K562 (cell line): ENCODE data around the gene PAQR4. TPM values are rescaled to one million over a fixed set of nuclear protein-coding genes. Genes with fewer than 3 reads are reported as not detected.

Source experiments
- CUX1 ChIP-seq: fragments of 200-800 bp; sonication (Bioruptor generic); IDR thresholded peaks from 2 replicates; pipeline ENCODE4 v1.6.1; 2016; ENCODE audit warnings: missing genetic modification characterization, missing compliant biosample characterization
- DACH1 ChIP-seq: fragments of 450-650 bp; IDR thresholded peaks from 2 replicates; pipeline ENCODE4 v1.6.1; 2018; ENCODE audit not compliant: partially characterized antibody
- HLTF ChIP-seq: fragments of 450-650 bp; IDR thresholded peaks from 2 replicates; pipeline ENCODE4 v1.6.1; 2016
- PHTF2 ChIP-seq: fragments of 250-450 bp; sonication (Bioruptor Pico); IDR thresholded peaks from 2 replicates; pipeline ENCODE4 v1.5.0; 2021; ENCODE audit warnings: mild to moderate bottlenecking
- polyA plus RNA-seq, 8 experiments: library from polyadenylated mRNA; depleted of rRNA in 4 of 8; stranded (reverse) in 5 of 8; unstranded in 3 of 8; fragments of >200 nt; fragmentation: Nextera tagmentation in 2 of 8; fragmentation: Illumina TruSeq in 1 of 8; extraction: Ambion mirVana in 2 of 8; extraction: Trizol in 1 of 8; gene quantifications; 2 replicates each; pipeline versions ENCODE4 v1.2.1 to v1.2.3, GENCODE V29; 2011 to 2014; ENCODE audit warnings: inconsistent platforms in 1 of 8, missing spikeins in 1 of 8
- total RNA-seq, 7 experiments: library from RNA; depleted of rRNA in 6 of 7; stranded (reverse); fragments of >200 nt in 6 of 7; fragmentation: Illumina TruSeq in 2 of 7; extraction: Trizol in 2 of 7; gene quantifications; 2 replicates each; pipeline versions ENCODE4 v1.2.1 to v1.2.3, GENCODE V29; 2011 to 2021; ENCODE audit warnings: low replicate concordance in 1 of 7

PAQR4 gene
- total and polyA plus RNA-seq, 9 of the 15 experiments (the other 6 are each of a cell fraction or from before 2014, with no cell fraction given): 0.62 to 40.4 (median 19.5) TPM

GRCh38 chr16:3020247-3020603 lies 51.1 kb downstream of the PAQR4 start, which contains the start of gene TNFRSF12A (continued):
- no peak for TF ChIP-seq HLTF
- TF ChIP-seq CUX1: no peak
- no peak for TF ChIP-seq DACH1
- no peak for TF ChIP-seq PHTF2
- TF ChIP-seq, all 486 proteins: peak for 62
